Brain microvascular endothelial cell (primary cell): Measurements from ENCODE around the gene SRSF6.
"Not testable (repeated sequence)": the region's sequence is repeated elsewhere in the genome, so short reads cannot be mapped to it uniquely, and the experiment has no call there.

Experiments used
- DNase-seq: peaks from one replicate; pipeline ENCODE4 v3.0.0-alpha.2; 2020
- H3K27ac ChIP-seq: fragments of 250-450 bp; sonication (Bioruptor Pico); 2 replicates; pipeline ENCODE4 v1.5.1; 2020; ENCODE audit warnings: mild to moderate bottlenecking, moderate library complexity
- H3K27me3 ChIP-seq: fragments of 250-450 bp; sonication (Bioruptor Pico); replicated peaks from 2 replicates; pipeline ENCODE4 v1.5.1; 2020; ENCODE audit warnings: mild to moderate bottlenecking
- H3K36me3 ChIP-seq: fragments of 250-450 bp; sonication (Bioruptor Pico); replicated peaks from 2 replicates; pipeline ENCODE4 v1.5.1; 2020; ENCODE audit warnings: mild to moderate bottlenecking
- H3K4me3 ChIP-seq: 2 replicates; pipeline ENCODE4 v1.5.1; 2011; ENCODE audit warnings: low read depth, mild to moderate bottlenecking, control low read depth, low read length, moderate library complexity
- CTCF ChIP-seq: IDR thresholded peaks from 2 replicates; pipeline ENCODE4 v1.5.1; 2011; ENCODE audit warnings: low read depth, mild to moderate bottlenecking, moderate library complexity, low read length, control low read depth, inconsistent platforms; ENCODE audit errors: missing control alignments
- in situ Hi-C: cut with HindIII; loops from 2 replicates; pipeline ENCODE4 v1.10.0; 2017; ENCODE audit warnings: low sequenced_read_pairs, low pct_ligation_motif_present

SRSF6 gene

GRCh38 chr20:43420192-43420591, 37.5 kb upstream of the SRSF6 start:
- Histone ChIP-seq H3K27ac (no peak overlapping the region), H3K27me3 (no peaks in the 10 kb centered on the region), H3K36me3 (no peaks in the 10 kb centered on the region), H3K4me3 (no peak overlapping the region)
- no peak for TF ChIP-seq CTCF
- in situ Hi-C loops = no loop called here
- no peak for DNase-seq

GRCh38 chr20:43420913-43421312, 36.8 kb upstream of the SRSF6 start:
- H3K36me3 ChIP-seq, H3K4me3 ChIP-seq, H3K27ac ChIP-seq, in situ Hi-C loops, H3K27me3 ChIP-seq, DNase-seq: not testable (repeated sequence)

GRCh38 chr20:43426172-43426571, 31.5 kb upstream of the SRSF6 start:
- no peaks in the 10 kb centered on the region for H3K36me3 ChIP-seq
- no peak for DNase-seq
- TF ChIP-seq CTCF = no peak
- in situ Hi-C loops = no loop called here
- H3K27ac ChIP-seq = no peak overlapping the region
- H3K4me3 ChIP-seq = no peak overlapping the region
- no peaks in the 10 kb centered on the region for H3K27me3 ChIP-seq

- H3K36me3 ChIP-seq = no peaks in the 10 kb centered on the region
- in situ Hi-C loops = no loop called here
- DNase-seq = no peak
- TF ChIP-seq CTCF = no peak
- H3K27me3 ChIP-seq = no peaks in the 10 kb centered on the region
- no peak overlapping the region for H3K27ac ChIP-seq
- H3K4me3 ChIP-seq = no peak overlapping the region
These were observed 27.2 kb upstream of the SRSF6 start for GRCh38 chr20:43430265-43431133.

- in situ Hi-C loops = no loop called here
- DNase-seq = no peak
- TF ChIP-seq CTCF = no peak
These were observed 26.6 kb upstream of the SRSF6 start for GRCh38 chr20:43431134-43431519.

GRCh38 chr20:43432498-43432897, 25.2 kb upstream of the SRSF6 start:
- H3K27ac ChIP-seq = no peak overlapping the region
- no peak overlapping the region for H3K4me3 ChIP-seq
- no peak for TF ChIP-seq CTCF
- DNase-seq = no peak
- no peaks in the 10 kb centered on the region for H3K27me3 ChIP-seq
- in situ Hi-C loops = no loop called here
- no peaks in the 10 kb centered on the region for H3K36me3 ChIP-seq

More at GRCh38 chr20:43431134-43431519, 26.6 kb upstream of the SRSF6 start:
- Histone ChIP-seq H3K27me3 (no peaks in the 10 kb centered on the region), H3K36me3 (no peaks in the 10 kb centered on the region), H3K27ac (no peak overlapping the region), H3K4me3 (no peak overlapping the region)
